ENCODE data around the gene ARMH4. TPM values are rescaled to one million over a fixed set of nuclear protein-coding genes. Genes with fewer than 3 reads are reported as not detected.
A peak's percentile ranks its signal among the peaks of the same experiment; 100 is the strongest.

ARMH4 gene
- total and polyA plus RNA-seq, 4 donors, result 0.40 to 14.2 (median 1.1) TPM

DNA sequence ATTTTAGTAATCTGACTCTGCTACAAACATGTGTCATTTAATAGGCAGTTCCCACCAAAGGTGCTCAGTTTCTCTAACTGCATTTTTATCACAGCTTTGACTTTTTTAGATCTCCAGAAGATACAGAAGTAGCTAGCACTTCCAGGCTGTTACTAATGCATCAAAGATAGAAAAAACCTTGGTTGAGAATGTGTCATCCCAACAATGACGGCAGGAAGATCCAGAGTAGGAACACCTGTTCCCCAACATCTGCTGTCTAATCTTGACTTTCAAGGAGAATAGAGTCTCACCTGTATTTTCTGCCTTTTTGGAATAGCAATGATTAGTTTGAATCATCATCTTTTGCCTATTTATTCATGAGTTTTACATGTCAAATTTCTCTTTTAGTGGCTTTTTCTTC lies 45.0 kb downstream of the ARMH4 start:
- no peak for DNase-seq
- 68 to 70% methylated on average over 1 of the region's 1 CpG for whole genome bisulfite sequencing, 2 donors
- Histone ChIP-seq H3K9ac (ENCODE audit: insufficient read depth in 1 of 2, low read length in 2 of 2) (no peak overlapping the region), H3K4me3 (no peak overlapping the region), H3K4me1 (ENCODE audit: control insufficient read depth in 5 of 5, insufficient read depth in 5 of 5, low read length in 5 of 5) (no peaks in the 10 kb centered on the region), H3K9me3 (ENCODE audit: control insufficient read depth in 4 of 4, insufficient read depth in 3 of 4, low read length in 3 of 4) (no peaks in the 10 kb centered on the region), H3K36me3 (ENCODE audit: control insufficient read depth in 4 of 4, insufficient read depth in 4 of 4, low read length in 4 of 4) (no peaks in the 10 kb centered on the region), H3K27me3 (ENCODE audit: control insufficient read depth in 3 of 3, insufficient read depth in 3 of 3, low read length in 2 of 3) (peaks cover 0 to 4% (median 2%) of the 10 kb centered on the region in 3 donors), H3K27ac (ENCODE audit: low read depth in 1 of 2, low read length in 1 of 2) (no peak overlapping the region)
- ATAC-seq (ENCODE audit: insufficient read depth, low FRiP score), result no peak
- TF ChIP-seq, protein P1, sequence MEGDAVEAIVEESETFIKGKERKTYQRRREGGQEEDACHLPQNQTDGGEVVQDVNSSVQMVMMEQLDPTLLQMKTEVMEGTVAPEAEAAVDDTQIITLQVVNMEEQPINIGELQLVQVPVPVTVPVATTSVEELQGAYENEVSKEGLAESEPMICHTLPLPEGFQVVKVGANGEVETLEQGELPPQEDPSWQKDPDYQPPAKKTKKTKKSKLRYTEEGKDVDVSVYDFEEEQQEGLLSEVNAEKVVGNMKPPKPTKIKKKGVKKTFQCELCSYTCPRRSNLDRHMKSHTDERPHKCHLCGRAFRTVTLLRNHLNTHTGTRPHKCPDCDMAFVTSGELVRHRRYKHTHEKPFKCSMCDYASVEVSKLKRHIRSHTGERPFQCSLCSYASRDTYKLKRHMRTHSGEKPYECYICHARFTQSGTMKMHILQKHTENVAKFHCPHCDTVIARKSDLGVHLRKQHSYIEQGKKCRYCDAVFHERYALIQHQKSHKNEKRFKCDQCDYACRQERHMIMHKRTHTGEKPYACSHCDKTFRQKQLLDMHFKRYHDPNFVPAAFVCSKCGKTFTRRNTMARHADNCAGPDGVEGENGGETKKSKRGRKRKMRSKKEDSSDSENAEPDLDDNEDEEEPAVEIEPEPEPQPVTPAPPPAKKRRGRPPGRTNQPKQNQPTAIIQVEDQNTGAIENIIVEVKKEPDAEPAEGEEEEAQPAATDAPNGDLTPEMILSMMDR (IDR thresholded peaks at IDR 0.05; ENCODE audit: control extremely low read depth, extremely low read depth), result no peak

DNA sequence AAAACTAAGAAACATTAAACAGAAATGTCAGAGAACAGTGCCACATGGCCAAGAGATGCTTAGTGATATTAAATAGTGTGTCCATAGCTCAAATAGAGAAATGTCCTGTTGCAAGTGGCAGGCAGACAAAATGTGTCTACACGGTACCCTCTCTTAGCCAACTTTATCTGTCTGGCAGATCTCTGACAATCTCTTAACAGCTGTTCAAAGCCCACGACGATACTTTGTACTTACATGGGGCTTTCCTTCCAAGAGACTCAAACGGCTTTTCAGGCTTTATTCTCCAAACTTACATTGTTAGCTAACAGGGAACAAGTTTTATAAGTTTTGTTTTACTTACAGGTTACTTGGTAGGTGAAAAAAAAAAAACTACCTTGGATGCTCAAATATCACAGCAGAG lies 45.6 kb downstream of the ARMH4 start:
- Histone ChIP-seq H3K27ac (ENCODE audit: low read depth in 1 of 2, low read length in 1 of 2) (no peak overlapping the region), H3K4me3 (no peak overlapping the region)

DNA sequence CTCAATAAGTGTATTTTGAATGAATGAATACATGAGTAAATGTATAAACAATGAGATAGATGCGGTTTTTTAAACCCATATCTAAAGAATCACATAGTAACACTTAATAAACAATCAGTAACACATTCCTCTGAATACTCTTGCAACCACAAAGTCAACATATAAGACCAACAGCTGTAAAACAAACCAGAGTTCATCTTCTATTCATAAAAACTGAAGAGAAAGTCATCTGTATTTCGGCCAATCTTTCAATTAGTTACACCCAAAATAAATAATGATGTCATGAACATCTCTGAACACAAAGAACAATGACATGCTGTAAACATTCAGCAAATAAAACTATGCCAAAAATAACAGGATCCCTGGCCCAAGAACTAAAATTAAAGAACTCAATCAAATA lies 47.2 kb downstream of the ARMH4 start:
- ATAC-seq (ENCODE audit: insufficient read depth, low FRiP score), result no peak
- WGBS, 2 donors, result 42 to 66% methylated on average over 2 of the region's 2 CpGs
- H3K4me3 ChIP-seq, result no peak overlapping the region
- H3K36me3 ChIP-seq (ENCODE audit: control insufficient read depth in 4 of 4, insufficient read depth in 4 of 4, low read length in 4 of 4), result no peaks in the 10 kb centered on the region
- H3K27me3 ChIP-seq (ENCODE audit: control insufficient read depth in 3 of 3, insufficient read depth in 3 of 3, low read length in 2 of 3), result peaks cover 0 to 4% (median 4%) of the 10 kb centered on the region in 3 donors
- TF ChIP-seq, protein P1 (IDR thresholded peaks at IDR 0.05; ENCODE audit: control extremely low read depth, extremely low read depth), result no peak
- peak in 2 of 3 donors; percentile 73 to 86 for DNase-seq
- H3K4me1 ChIP-seq (ENCODE audit: control insufficient read depth in 5 of 5, insufficient read depth in 5 of 5, low read length in 5 of 5), result peaks cover 0 to 2% (median 0%) of the 10 kb centered on the region in 5 donors
- peaks cover 0 to 1% (median 0%) of the 10 kb centered on the region in 4 donors for H3K9me3 ChIP-seq (ENCODE audit: control insufficient read depth in 4 of 4, insufficient read depth in 3 of 4, low read length in 3 of 4)
- H3K27ac ChIP-seq (ENCODE audit: low read depth in 1 of 2, low read length in 1 of 2), result no peak overlapping the region
- H3K9ac ChIP-seq (ENCODE audit: insufficient read depth in 1 of 2, low read length in 2 of 2), result no peak overlapping the region

More for the DNA sequence above, 45.6 kb downstream of the ARMH4 start:
- H3K36me3 ChIP-seq (ENCODE audit: control insufficient read depth in 4 of 4, insufficient read depth in 4 of 4, low read length in 4 of 4), result no peaks in the 10 kb centered on the region
- no peaks in the 10 kb centered on the region for H3K4me1 ChIP-seq (ENCODE audit: control insufficient read depth in 5 of 5, insufficient read depth in 5 of 5, low read length in 5 of 5)
- WGBS, 2 donors, result 41 to 47% methylated on average over 4 of the region's 4 CpGs
- DNase-seq, result no peak
- no peak overlapping the region for H3K9ac ChIP-seq (ENCODE audit: insufficient read depth in 1 of 2, low read length in 2 of 2)
- H3K27me3 ChIP-seq (ENCODE audit: control insufficient read depth in 3 of 3, insufficient read depth in 3 of 3, low read length in 2 of 3), result peaks cover 0 to 4% (median 4%) of the 10 kb centered on the region in 3 donors
- no peak for ATAC-seq (ENCODE audit: insufficient read depth, low FRiP score)
- TF ChIP-seq, protein P1 (IDR thresholded peaks at IDR 0.05; ENCODE audit: control extremely low read depth, extremely low read depth), result no peak
- no peaks in the 10 kb centered on the region for H3K9me3 ChIP-seq (ENCODE audit: control insufficient read depth in 4 of 4, insufficient read depth in 3 of 4, low read length in 3 of 4)

Data from lung (tissue), 12 donors.